CD4-positive, alpha-beta memory T cell (primary cell): Measurements from ENCODE around the gene RIC1. TPM values are rescaled to one million over a fixed set of nuclear protein-coding genes. Genes with fewer than 3 reads are reported as not detected.
A peak's percentile ranks its signal among the peaks of the same experiment; 100 is the strongest.

Experiments
- CTCF ChIA-PET: fragments of 350-600 bp; sonication (Branson Sonifier 250); formaldehyde crosslinking; loops from one replicate; lab custom pipeline; 2021; ENCODE audit warnings: inconsistent platforms; ENCODE audit not compliant: partially characterized antibody; lab: Charles Lee
- POLR2A ChIA-PET: fragments of 350-600 bp; sonication (Branson Sonifier 250); formaldehyde crosslinking; loops from one replicate; lab custom pipeline; 2021; ENCODE audit not compliant: partially characterized antibody; lab: Charles Lee
- DNase-seq, 5 donors: peaks; one replicate each; pipeline versions ENCODE4 v3.0.0 to v3.0.0-alpha.2; 2020 to 2022; ENCODE audit warnings: mixed read lengths in 1 of 5
- H3K27ac ChIP-seq: one replicate; pipeline ENCODE4 v1.7.0; 2013; ENCODE audit warnings: low read depth, low read length
- H3K27me3 ChIP-seq: 2 replicates; pipeline ENCODE4 v1.7.0; 2013; ENCODE audit warnings: mild to moderate bottlenecking, low read length, moderate library complexity; ENCODE audit not compliant: insufficient read depth
- H3K36me3 ChIP-seq: 2 replicates; pipeline ENCODE4 v1.7.0; 2013; ENCODE audit warnings: mild to moderate bottlenecking, low read length, moderate library complexity; ENCODE audit not compliant: insufficient read depth
- H3K4me1 ChIP-seq: 2 replicates; pipeline ENCODE4 v1.7.0; 2013; ENCODE audit warnings: mild to moderate bottlenecking, low read length, moderate library complexity; ENCODE audit not compliant: insufficient read depth
- H3K4me3 ChIP-seq, 2 donors: one replicate each; pipeline ENCODE4 v1.7.0; 2013; ENCODE audit warnings: low read length in 2 of 2, mild to moderate bottlenecking in 1 of 2
- H3K9me3 ChIP-seq, 2 donors: one replicate each; pipeline ENCODE4 v1.7.0; 2013; ENCODE audit warnings: low read length in 2 of 2, control low read depth in 1 of 2; ENCODE audit not compliant: control insufficient read depth in 1 of 2
- H3K27ac Mint-ChIP-seq, 7 donors: one replicate each; pipeline ENCODE4 v1.8.0; 2020 to 2021; ENCODE audit warnings: mixed read lengths in 7 of 7, mild to moderate bottlenecking in 6 of 7, inconsistent platforms in 3 of 7, moderate library complexity in 3 of 7
- H3K27me3 Mint-ChIP-seq, 2 donors: one replicate each; pipeline ENCODE4 v1.8.0; 2020 to 2021; ENCODE audit warnings: mixed read lengths in 2 of 2
- H3K36me3 Mint-ChIP-seq, 2 donors: one replicate each; pipeline ENCODE4 v1.8.0; 2020 to 2021; ENCODE audit warnings: mixed read lengths in 2 of 2, inconsistent platforms in 1 of 2, mild to moderate bottlenecking in 1 of 2
- H3K4me1 Mint-ChIP-seq, 4 donors: one replicate each; pipeline ENCODE4 v1.8.0; 2020 to 2021; ENCODE audit warnings: mixed read lengths in 4 of 4, mild to moderate bottlenecking in 1 of 4
- H3K4me3 Mint-ChIP-seq, 8 donors: one replicate each; pipeline ENCODE4 v1.8.0; 2020 to 2021; ENCODE audit warnings: mixed read lengths in 8 of 8, mild to moderate bottlenecking in 7 of 8, moderate library complexity in 6 of 8, inconsistent platforms in 3 of 8
- H3K9me3 Mint-ChIP-seq, 8 donors: one replicate each; pipeline ENCODE4 v1.8.0; 2020 to 2021; ENCODE audit warnings: mixed read lengths in 8 of 8, mild to moderate bottlenecking in 5 of 8, inconsistent platforms in 3 of 8, moderate library complexity in 1 of 8
- intact Hi-C: fragments of 100-400 bp; cut with micrococcal nuclease; formaldehyde crosslinking; loops from one replicate; pipeline ENCODE4 v1.15.1; 2023
- polyA plus RNA-seq, 2 donors: library from polyadenylated mRNA; unstranded; fragments of 300-500 nt; fragmentation: Illumina TruSeq; gene quantifications; one replicate each; pipeline ENCODE4 v1.2.3, GENCODE V29; 2021
- total RNA-seq, 2 experiments: library from RNA; stranded (reverse); gene quantifications; one replicate each; pipeline ENCODE4 v1.2.3, GENCODE V29; 2021

RIC1 gene
- total and polyA plus RNA-seq, 4 experiments from 2014 or later = 2.4 to 27.1 (median 17.0) TPM

GRCh38 chr9:5813824-5814223, 184.9 kb downstream of the RIC1 start:
- intact Hi-C loops = no loop called here
- no peak overlapping the region for H3K27ac ChIP-seq
- POLR2A ChIA-PET = no interaction called here
- CTCF ChIA-PET = no interaction called here
- Mint-ChIP-seq H3K4me3 (no peak overlapping the region), H3K27ac (no peak overlapping the region), H3K9me3 (no peaks in the 10 kb centered on the region), H3K36me3 (peaks cover 50 to 61% of the 10 kb centered on the region in 2 donors), H3K27me3 (no peaks in the 10 kb centered on the region), H3K4me1 (peaks cover 0 to 10% (median 6%) of the 10 kb centered on the region in 4 donors)
- H3K36me3 ChIP-seq = peaks cover 14% of the 10 kb centered on the region
- DNase-seq = no peak
- H3K4me1 ChIP-seq = no peaks in the 10 kb centered on the region
- H3K9me3 ChIP-seq = no peaks in the 10 kb centered on the region
- H3K4me3 ChIP-seq = no peak overlapping the region
- no peaks in the 10 kb centered on the region for H3K27me3 ChIP-seq

- intact Hi-C loops = no loop called here
- peaks cover 0 to 12% (median 7%) of the 10 kb centered on the region in 4 donors for H3K4me1 Mint-ChIP-seq
- Histone ChIP-seq H3K9me3 (no peaks in the 10 kb centered on the region), H3K4me1 (no peaks in the 10 kb centered on the region), H3K27ac (no peak overlapping the region), H3K4me3 (no peak overlapping the region), H3K27me3 (no peaks in the 10 kb centered on the region), H3K36me3 (peaks cover 3% of the 10 kb centered on the region)
- no peaks in the 10 kb centered on the region for H3K27me3 Mint-ChIP-seq
- ChIA-PET CTCF (no interaction called here), POLR2A (no interaction called here)
- H3K27ac Mint-ChIP-seq = no peak overlapping the region
- peaks cover 47 to 57% of the 10 kb centered on the region in 2 donors for H3K36me3 Mint-ChIP-seq
- H3K4me3 Mint-ChIP-seq = no peak overlapping the region
- H3K9me3 Mint-ChIP-seq = no peaks in the 10 kb centered on the region
- no peak for DNase-seq
Observed at GRCh38 chr9:5815461-5815860, 186.6 kb downstream of the RIC1 start.

DNA sequence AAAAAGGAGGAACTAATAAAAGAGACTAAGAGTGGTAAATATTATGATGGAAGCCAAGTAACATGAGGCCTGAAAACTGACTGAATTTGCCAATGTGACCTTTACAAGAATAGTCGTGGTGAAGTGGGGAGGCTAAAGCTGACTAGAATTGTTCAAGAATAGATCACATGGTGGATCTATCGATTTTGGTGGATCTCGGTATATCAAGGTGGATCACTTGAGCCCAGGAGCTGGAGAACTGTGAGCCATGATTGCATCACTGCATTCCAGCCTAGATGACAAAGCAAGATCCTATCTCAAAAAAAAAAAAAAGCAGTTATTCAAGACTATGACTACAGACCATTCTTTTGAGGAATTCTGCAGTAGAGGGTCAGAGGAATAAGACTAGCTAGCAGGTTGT, 189.0 kb downstream of the RIC1 start:
- Histone ChIP-seq H3K4me3 (no peak overlapping the region), H3K27ac (no peak overlapping the region), H3K27me3 (no peaks in the 10 kb centered on the region), H3K36me3 (peaks cover 3% of the 10 kb centered on the region), H3K4me1 (no peaks in the 10 kb centered on the region), H3K9me3 (no peaks in the 10 kb centered on the region)
- Mint-ChIP-seq H3K4me1 (peaks cover 0 to 12% (median 7%) of the 10 kb centered on the region in 4 donors), H3K9me3 (no peaks in the 10 kb centered on the region), H3K27me3 (no peaks in the 10 kb centered on the region), H3K4me3 (no peak overlapping the region), H3K36me3 (peaks cover 38 to 46% of the 10 kb centered on the region in 2 donors), H3K27ac (peak overlapping the region in 3 of 7 donors; percentile 17 to 61 (median 17))
- ChIA-PET CTCF (interaction anchor here (1.5 kb wide), 1 partner anchor 14 kb away, joined by 3 read pairs; no protein-coding TSS in a partner anchor), POLR2A (interaction anchor here (0.6 kb wide), 1 partner anchor 219 kb away, joined by 4 read pairs; no protein-coding TSS in a partner anchor)
- intact Hi-C loops = no loop called here
- DNase-seq = no peak

GRCh38 chr9:5818424-5819142, 189.7 kb downstream of the RIC1 start:
- peaks cover 0 to 12% (median 7%) of the 10 kb centered on the region in 4 donors for H3K4me1 Mint-ChIP-seq
- POLR2A ChIA-PET = interaction anchor here (0.6 kb wide), 1 partner anchor 218 kb away, joined by 4 read pairs; no protein-coding TSS in a partner anchor
- no peaks in the 10 kb centered on the region for H3K9me3 ChIP-seq
- CTCF ChIA-PET = interaction anchor here (1.5 kb wide), 1 partner anchor 14 kb away, joined by 3 read pairs; no protein-coding TSS in a partner anchor
- H3K4me1 ChIP-seq = no peaks in the 10 kb centered on the region
- peak overlapping the region in 4 of 7 donors; percentile 17 to 32 (median 20) for H3K27ac Mint-ChIP-seq
- H3K27ac ChIP-seq = no peak overlapping the region
- intact Hi-C loops = no loop called here
- H3K4me3 Mint-ChIP-seq = no peak overlapping the region
- H3K36me3 Mint-ChIP-seq = peaks cover 37 to 45% of the 10 kb centered on the region in 2 donors
- H3K4me3 ChIP-seq = no peak overlapping the region
- H3K27me3 ChIP-seq = no peaks in the 10 kb centered on the region
- H3K27me3 Mint-ChIP-seq = no peaks in the 10 kb centered on the region
- no peaks in the 10 kb centered on the region for H3K9me3 Mint-ChIP-seq
- no peak for DNase-seq
- H3K36me3 ChIP-seq = peaks cover 3% of the 10 kb centered on the region

GRCh38 chr9:5819174-5819573, 190.3 kb downstream of the RIC1 start:
- no peaks in the 10 kb centered on the region for H3K27me3 ChIP-seq
- H3K27ac ChIP-seq = no peak overlapping the region
- Mint-ChIP-seq H3K27ac (no peak overlapping the region), H3K4me3 (no peak overlapping the region), H3K4me1 (peaks cover 0 to 14% (median 8%) of the 10 kb centered on the region in 4 donors), H3K36me3 (peaks cover 37 to 43% of the 10 kb centered on the region in 2 donors), H3K27me3 (no peaks in the 10 kb centered on the region), H3K9me3 (no peaks in the 10 kb centered on the region)
- no peaks in the 10 kb centered on the region for H3K9me3 ChIP-seq
- H3K36me3 ChIP-seq = no peaks in the 10 kb centered on the region
- H3K4me3 ChIP-seq = no peak overlapping the region
- CTCF ChIA-PET = interaction anchor here (1.5 kb wide), 1 partner anchor 13 kb away, joined by 3 read pairs; no protein-coding TSS in a partner anchor
- H3K4me1 ChIP-seq = no peaks in the 10 kb centered on the region
- POLR2A ChIA-PET = no interaction called here
- intact Hi-C loops = no loop called here
- DNase-seq = no peak

- DNase-seq = no peak
- Histone ChIP-seq H3K9me3 (no peaks in the 10 kb centered on the region), H3K36me3 (peaks cover 5% of the 10 kb centered on the region), H3K27ac (no peak overlapping the region), H3K4me3 (no peak overlapping the region), H3K27me3 (no peaks in the 10 kb centered on the region), H3K4me1 (peaks cover 3% of the 10 kb centered on the region)
- Mint-ChIP-seq H3K27me3 (no peaks in the 10 kb centered on the region), H3K4me1 (peaks cover 6 to 17% (median 12%) of the 10 kb centered on the region in 4 donors), H3K36me3 (peaks cover 34 to 49% of the 10 kb centered on the region in 2 donors), H3K4me3 (no peak overlapping the region), H3K9me3 (no peaks in the 10 kb centered on the region), H3K27ac (peak overlapping the region in 2 of 7 donors; percentile 24 to 25)
- intact Hi-C loops = no loop called here
- CTCF ChIA-PET = interaction anchor here (1.5 kb wide), 1 partner anchor 13 kb away, joined by 5 read pairs; the partner anchor contains the start of gene ERMP1
- POLR2A ChIA-PET = no interaction called here
Observed at GRCh38 chr9:5820425-5820824, 191.5 kb downstream of the RIC1 start.

DNA sequence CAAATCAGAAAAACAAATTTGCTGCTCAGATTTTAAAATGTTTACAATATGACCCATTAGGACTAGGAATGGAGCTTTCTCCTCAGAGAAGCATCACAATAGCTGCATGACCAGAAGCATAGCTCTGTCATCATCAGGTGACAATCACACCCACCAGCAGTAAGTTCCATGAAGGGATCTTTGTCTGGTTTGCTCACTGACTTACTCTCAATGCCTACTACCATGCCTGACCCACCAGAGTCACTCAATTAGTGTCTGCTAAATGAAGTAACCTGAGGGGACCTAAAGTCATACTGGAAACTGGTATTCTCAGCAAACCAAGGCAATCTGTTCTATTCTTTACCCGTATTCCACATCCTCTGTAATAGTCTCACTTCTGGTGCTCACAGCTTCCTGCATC, 196.3 kb downstream of the RIC1 start:
- DNase-seq = no peak
- ChIA-PET CTCF (interaction anchor here (2.4 kb wide), 1 partner anchor 61 kb away, joined by 8 read pairs; no protein-coding TSS in a partner anchor), POLR2A (no interaction called here)
- Histone ChIP-seq H3K27me3 (no peaks in the 10 kb centered on the region), H3K27ac (no peak overlapping the region), H3K36me3 (peaks cover 5% of the 10 kb centered on the region), H3K4me1 (peaks cover 32% of the 10 kb centered on the region), H3K9me3 (no peaks in the 10 kb centered on the region), H3K4me3 (no peak overlapping the region)
- intact Hi-C loops = no loop called here
- Mint-ChIP-seq H3K4me3 (no peak overlapping the region), H3K9me3 (no peaks in the 10 kb centered on the region), H3K4me1 (peaks cover 23 to 35% (median 29%) of the 10 kb centered on the region in 4 donors), H3K36me3 (peaks cover 22 to 45% of the 10 kb centered on the region in 2 donors), H3K27ac (peak overlapping the region in 3 of 7 donors; percentile 11 to 47 (median 25)), H3K27me3 (no peaks in the 10 kb centered on the region)
